Stimulated activated CD4-positive, alpha-beta T cell treated with anti-CD3 and anti-CD28 coated beads, Interleukin-4, amount 100 ng/mL, for 1 hour (primary cell): ENCODE results near the gene PCMT1.
"Not testable (repeated sequence)": the region's sequence is repeated elsewhere in the genome, so short reads cannot be mapped to it uniquely, and the experiment has no call there.

Experiments used
- DNase-seq: peaks from one replicate; pipeline ENCODE4 v3.0.0-alpha.2; 2020

PCMT1 gene

GRCh38 chr6:149749594-149750135 lies at the start of gene PCMT1:
Gene PCMT1, plus strand, starts transcription at chr6:149749741. Its CDS starts 161 bp downstream, at chr6:149749902.
- peak; percentile 90 for DNase-seq

- no peak for DNase-seq
Observed at GRCh38 chr6:149701714-149702113, 47.8 kb upstream of the PCMT1 start.

GRCh38 chr6:149711711-149712110 lies 37.8 kb upstream of the PCMT1 start:
- no peak for DNase-seq

- no peak for DNase-seq
Observed at GRCh38 chr6:149714442-149714841, 35.1 kb upstream of the PCMT1 start.

- DNase-seq = no peak
Observed at GRCh38 chr6:149716181-149716963, 33.2 kb upstream of the PCMT1 start.

- DNase-seq = no peak
Observed at GRCh38 chr6:149717255-149717587, 32.3 kb upstream of the PCMT1 start.

GRCh38 chr6:149717588-149718458 lies 31.7 kb upstream of the PCMT1 start, which contains the start of gene LATS1:
Gene LATS1, minus strand, starts transcription at chr6:149718101. Its CDS starts 15,975 bp downstream, at chr6:149702126.
- peak; percentile 92 for DNase-seq

GRCh38 chr6:149719531-149719930 lies 30.0 kb upstream of the PCMT1 start:
- no peak for DNase-seq

GRCh38 chr6:149723262-149723661 lies 26.3 kb upstream of the PCMT1 start:
- no peak for DNase-seq

GRCh38 chr6:149723771-149724417 lies 25.6 kb upstream of the PCMT1 start:
- peak; percentile 24 for DNase-seq

GRCh38 chr6:149725785-149726184 lies 23.8 kb upstream of the PCMT1 start:
- no peak for DNase-seq

GRCh38 chr6:149727793-149728498 lies 21.6 kb upstream of the PCMT1 start:
- DNase-seq = no peak

- DNase-seq = no peak
Observed at GRCh38 chr6:149728499-149729234, 20.9 kb upstream of the PCMT1 start.

- DNase-seq = no peak
Observed at GRCh38 chr6:149729824-149730223, 19.7 kb upstream of the PCMT1 start.

- no peak for DNase-seq
Observed at GRCh38 chr6:149733089-149733720, 16.3 kb upstream of the PCMT1 start.

- DNase-seq = no peak
Observed at GRCh38 chr6:149734915-149735314, 14.6 kb upstream of the PCMT1 start.

- DNase-seq = not testable (repeated sequence)
Observed at GRCh38 chr6:149745252-149745651, 4.3 kb upstream of the PCMT1 start.

- DNase-seq = peak; percentile 94
Observed at GRCh38 chr6:149746147-149746946, 3.2 kb upstream of the PCMT1 start, which contains the start of gene NUP43. Gene NUP43, minus strand, starts transcription at chr6:149746529. Its CDS starts 34 bp downstream, at chr6:149746495.

- not testable (repeated sequence) for DNase-seq
Observed at GRCh38 chr6:149749082-149749593, 403 bp upstream of the PCMT1 start.

GRCh38 chr6:149750136-149750609 lies 632 bp downstream of the PCMT1 start:
- peak; percentile 59 for DNase-seq
